HepG2 (cell line): Measurements from ENCODE around the gene HLF. TPM values are rescaled to one million over a fixed set of nuclear protein-coding genes. Genes with fewer than 3 reads are reported as not detected.

Experiments used
- CEBPG ChIP-seq: IDR thresholded peaks from 2 replicates; pipeline ENCODE4 v1.6.1; 2016
- HDAC6 ChIP-seq: fragments of 200-600 bp; sonication (generic); IDR thresholded peaks from 2 replicates; pipeline ENCODE4 v1.7.0; 2017; ENCODE audit warnings: mild to moderate bottlenecking, antibody characterized with exemption, low read length, low read depth
- KAT7 ChIP-seq: IDR thresholded peaks from 2 replicates; pipeline ENCODE4 v1.6.1; 2018; ENCODE audit warnings: borderline replicate concordance, missing compliant biosample characterization
- MAZ ChIP-seq, 2 experiments: sonication (generic) in 1 of 2; formaldehyde crosslinking in 1 of 2; IDR thresholded peaks; 2 replicates each; pipeline versions ENCODE4 v1.5.0 to v1.6.1; 2012 to 2020; ENCODE audit warnings: low read depth in 2 of 2, mild to moderate bottlenecking in 2 of 2, borderline replicate concordance in 1 of 2, improper control_type of control experiment in 1 of 2, low read length in 1 of 2, missing genetic modification reagents in 1 of 2, moderate library complexity in 1 of 2
- NKX3-1 ChIP-seq: sonication (generic); formaldehyde crosslinking; IDR thresholded peaks from 2 replicates; pipeline ENCODE4 v1.5.0; 2020; ENCODE audit warnings: missing genetic modification reagents
- REXO4 ChIP-seq: sonication (generic); formaldehyde crosslinking; IDR thresholded peaks from 2 replicates; pipeline ENCODE4 v1.8.0; 2022; ENCODE audit warnings: missing genetic modification reagents, mild to moderate bottlenecking, borderline replicate concordance
- SALL2 ChIP-seq: sonication (generic); formaldehyde crosslinking; IDR thresholded peaks from 2 replicates; pipeline ENCODE4 v1.8.1; 2023; ENCODE audit warnings: mild to moderate bottlenecking, missing genetic modification reagents, inconsistent platforms
- TBX3 ChIP-seq: fragments of 450-650 bp; IDR thresholded peaks from 2 replicates; pipeline ENCODE4 v1.6.1; 2017; ENCODE audit warnings: antibody characterized with exemption, mild to moderate bottlenecking, inconsistent platforms, borderline replicate concordance
- TOPORS ChIP-seq: sonication (generic); formaldehyde crosslinking; IDR thresholded peaks from 2 replicates; pipeline ENCODE4 v1.8.0; 2023; ENCODE audit warnings: mild to moderate bottlenecking, missing genetic modification reagents
- ZFP36L2 ChIP-seq: sonication (generic); formaldehyde crosslinking; IDR thresholded peaks from 2 replicates; pipeline ENCODE4 v1.4.0; 2020; ENCODE audit warnings: missing genetic modification reagents
- ZFYVE20 ChIP-seq: sonication (generic); formaldehyde crosslinking; IDR thresholded peaks from 2 replicates; pipeline ENCODE4 v1.8.0; 2023; ENCODE audit warnings: low read depth, mild to moderate bottlenecking, moderate library complexity, missing genetic modification reagents, borderline replicate concordance
- ZNF530 ChIP-seq: sonication (generic); formaldehyde crosslinking; IDR thresholded peaks from 2 replicates; pipeline ENCODE4 v1.5.0; 2020; ENCODE audit warnings: low read depth, mild to moderate bottlenecking, missing genetic modification reagents
- ZNF616 ChIP-seq: sonication (generic); formaldehyde crosslinking; IDR thresholded peaks from 2 replicates; pipeline ENCODE4 v1.5.0; 2020; ENCODE audit warnings: low read depth, mild to moderate bottlenecking, missing genetic modification reagents
- ZNF720 ChIP-seq: sonication (generic); formaldehyde crosslinking; IDR thresholded peaks from 2 replicates; pipeline ENCODE4 v1.4.0; 2020; ENCODE audit warnings: missing genetic modification reagents
- ZNF777 ChIP-seq: sonication (generic); formaldehyde crosslinking; IDR thresholded peaks from 2 replicates; pipeline ENCODE4 v1.4.0; 2020; ENCODE audit warnings: missing genetic modification reagents
- ZSCAN22 ChIP-seq: sonication (generic); formaldehyde crosslinking; IDR thresholded peaks from 2 replicates; pipeline ENCODE4 v1.4.0; 2020; ENCODE audit warnings: mild to moderate bottlenecking, missing genetic modification reagents
- polyA plus RNA-seq, 8 experiments: library from polyadenylated mRNA; depleted of rRNA in 3 of 8; stranded (reverse) in 7 of 8; unstranded in 1 of 8; fragments of >200 nt; fragmentation: Illumina TruSeq in 4 of 8; extraction: Trizol in 4 of 8; gene quantifications; 2 replicates each; pipeline versions ENCODE4 v1.2.1 to v1.2.3, GENCODE V29; 2011 to 2016; ENCODE audit warnings: low read depth in 4 of 8, missing spikeins in 1 of 8, mixed read lengths in 1 of 8; ENCODE audit not compliant: insufficient read depth in 1 of 8
- total RNA-seq, 5 experiments: library from RNA; depleted of rRNA; stranded (reverse); fragments of >200 nt; fragmentation: Illumina TruSeq; extraction: Trizol; gene quantifications; 2 replicates each; pipeline ENCODE4 v1.2.3, GENCODE V29; 2016; ENCODE audit warnings: low read depth in 1 of 5
- TF ChIP-seq, protein P1 (sequence below): sonication (generic); formaldehyde crosslinking; IDR thresholded peaks from 2 replicates; pipeline ENCODE4 v1.8.1; 2023; ENCODE audit warnings: missing genetic modification reagents, mild to moderate bottlenecking, borderline replicate concordance
- TF ChIP-seq, protein P2 (sequence below): sonication (generic); formaldehyde crosslinking; IDR thresholded peaks from 2 replicates; pipeline ENCODE4 v1.5.0; 2020; ENCODE audit warnings: mild to moderate bottlenecking, missing genetic modification reagents
- TF ChIP-seq, protein P3 (sequence below): IDR thresholded peaks from 2 replicates; pipeline ENCODE4 v1.6.1; 2018; ENCODE audit warnings: missing genetic modification reagents

HLF gene
- total and polyA plus RNA-seq, 2 of the 13 experiments (the other 11 are each of a cell fraction or from before 2014, with no cell fraction given), result 202 to 346 TPM

DNA sequence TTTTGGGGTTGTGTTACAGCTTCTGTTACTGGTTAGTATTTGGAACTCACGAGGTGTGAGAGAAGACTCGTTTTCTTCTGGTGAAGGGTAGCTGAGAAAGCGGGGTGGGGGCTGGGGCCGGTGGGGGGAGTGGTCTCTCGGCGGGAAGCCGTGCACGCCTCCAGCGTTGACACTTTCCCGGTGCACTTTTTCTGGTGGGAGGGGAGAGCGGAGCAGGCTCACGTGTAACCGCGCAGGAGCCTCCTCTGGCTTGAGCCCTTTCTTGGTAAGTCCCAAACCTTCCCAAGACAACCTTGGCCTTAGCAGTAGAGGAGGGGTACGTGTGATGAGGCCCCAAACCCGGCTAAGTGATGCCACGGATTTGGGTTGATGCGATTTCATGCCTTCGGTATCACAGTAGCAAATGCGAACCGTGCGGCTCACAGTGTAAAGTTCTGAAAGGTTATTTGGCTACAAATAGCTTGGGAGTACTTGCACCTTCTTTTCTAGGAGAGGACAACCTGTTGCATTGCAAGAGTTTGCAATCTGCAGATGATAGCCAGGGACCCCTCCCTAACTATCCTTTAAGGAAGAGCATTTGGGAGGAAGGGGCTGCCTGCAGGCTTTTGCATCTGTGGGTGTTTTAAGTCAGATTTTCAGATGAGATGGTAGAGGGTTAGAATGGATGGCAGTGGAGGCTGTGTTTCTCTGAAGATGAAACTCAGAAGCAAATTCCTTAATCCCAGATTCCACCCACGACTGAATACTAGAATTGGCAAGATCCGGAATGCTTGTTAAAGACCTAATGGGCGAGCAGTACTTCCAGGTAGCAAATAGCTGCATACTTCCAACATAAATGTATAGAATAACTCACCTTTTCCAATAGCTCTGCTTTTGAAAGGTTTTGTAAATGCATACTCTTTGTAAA, 1.5 kb downstream of the HLF start (continued):
- TF ChIP-seq, protein P1, sequence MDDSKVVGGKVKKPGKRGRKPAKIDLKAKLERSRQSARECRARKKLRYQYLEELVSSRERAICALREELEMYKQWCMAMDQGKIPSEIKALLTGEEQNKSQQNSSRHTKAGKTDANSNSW, result no peak
- TF ChIP-seq KAT7 (CRISPR knock-in tag) (peak; percentile 79), ZNF530 (CRISPR knock-in tag) (no peak), ZSCAN22 (CRISPR knock-in tag) (no peak), TOPORS (CRISPR knock-in tag) (peak; percentile 24; the same call in 1 of the 2 replicates), SALL2 (peak; percentile 73; the same call in 1 of the 2 replicates), ZFYVE20 (CRISPR knock-in tag) (no peak), ZNF720 (CRISPR knock-in tag) (no peak), ZFP36L2 (CRISPR knock-in tag) (no peak), HDAC6 (no peak), ZNF777 (CRISPR knock-in tag) (no peak), REXO4 (CRISPR knock-in tag) (no peak), CEBPG (CRISPR knock-in tag) (no peak; the same call in 1 of the 2 replicates), ZNF616 (no peak; the same call in 1 of the 2 replicates), NKX3-1 (peak; percentile 30; the same call in 1 of the 2 replicates), MAZ (IDR thresholded peaks at IDR 0.05; ENCODE audit: borderline replicate concordance, low read depth, low read length) (peak; percentile 41; the same call in 1 of the 2 replicates), MAZ (CRISPR knock-in tag; IDR thresholded peaks at IDR 0.05; ENCODE audit: low read depth) (peak; percentile 63), TBX3 (no peak)
- TF ChIP-seq, protein P2, sequence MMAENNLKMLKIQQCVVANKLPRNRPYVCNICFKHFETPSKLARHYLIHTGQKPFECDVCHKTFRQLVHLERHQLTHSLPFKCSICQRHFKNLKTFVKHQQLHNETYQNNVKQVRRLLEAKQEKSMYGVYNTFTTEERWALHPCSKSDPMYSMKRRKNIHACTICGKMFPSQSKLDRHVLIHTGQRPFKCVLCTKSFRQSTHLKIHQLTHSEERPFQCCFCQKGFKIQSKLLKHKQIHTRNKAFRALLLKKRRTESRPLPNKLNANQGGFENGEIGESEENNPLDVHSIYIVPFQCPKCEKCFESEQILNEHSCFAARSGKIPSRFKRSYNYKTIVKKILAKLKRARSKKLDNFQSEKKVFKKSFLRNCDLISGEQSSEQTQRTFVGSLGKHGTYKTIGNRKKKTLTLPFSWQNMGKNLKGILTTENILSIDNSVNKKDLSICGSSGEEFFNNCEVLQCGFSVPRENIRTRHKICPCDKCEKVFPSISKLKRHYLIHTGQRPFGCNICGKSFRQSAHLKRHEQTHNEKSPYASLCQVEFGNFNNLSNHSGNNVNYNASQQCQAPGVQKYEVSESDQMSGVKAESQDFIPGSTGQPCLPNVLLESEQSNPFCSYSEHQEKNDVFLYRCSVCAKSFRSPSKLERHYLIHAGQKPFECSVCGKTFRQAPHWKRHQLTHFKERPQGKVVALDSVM (CRISPR knock-in tag), result no peak
- TF ChIP-seq, protein P3, sequence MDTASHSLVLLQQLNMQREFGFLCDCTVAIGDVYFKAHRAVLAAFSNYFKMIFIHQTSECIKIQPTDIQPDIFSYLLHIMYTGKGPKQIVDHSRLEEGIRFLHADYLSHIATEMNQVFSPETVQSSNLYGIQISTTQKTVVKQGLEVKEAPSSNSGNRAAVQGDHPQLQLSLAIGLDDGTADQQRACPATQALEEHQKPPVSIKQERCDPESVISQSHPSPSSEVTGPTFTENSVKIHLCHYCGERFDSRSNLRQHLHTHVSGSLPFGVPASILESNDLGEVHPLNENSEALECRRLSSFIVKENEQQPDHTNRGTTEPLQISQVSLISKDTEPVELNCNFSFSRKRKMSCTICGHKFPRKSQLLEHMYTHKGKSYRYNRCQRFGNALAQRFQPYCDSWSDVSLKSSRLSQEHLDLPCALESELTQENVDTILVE, result 0 out of 2 replicates have a peak, but pooled peaks have one; percentile 26
